ENCODE results near the gene PACRG.

DNA sequence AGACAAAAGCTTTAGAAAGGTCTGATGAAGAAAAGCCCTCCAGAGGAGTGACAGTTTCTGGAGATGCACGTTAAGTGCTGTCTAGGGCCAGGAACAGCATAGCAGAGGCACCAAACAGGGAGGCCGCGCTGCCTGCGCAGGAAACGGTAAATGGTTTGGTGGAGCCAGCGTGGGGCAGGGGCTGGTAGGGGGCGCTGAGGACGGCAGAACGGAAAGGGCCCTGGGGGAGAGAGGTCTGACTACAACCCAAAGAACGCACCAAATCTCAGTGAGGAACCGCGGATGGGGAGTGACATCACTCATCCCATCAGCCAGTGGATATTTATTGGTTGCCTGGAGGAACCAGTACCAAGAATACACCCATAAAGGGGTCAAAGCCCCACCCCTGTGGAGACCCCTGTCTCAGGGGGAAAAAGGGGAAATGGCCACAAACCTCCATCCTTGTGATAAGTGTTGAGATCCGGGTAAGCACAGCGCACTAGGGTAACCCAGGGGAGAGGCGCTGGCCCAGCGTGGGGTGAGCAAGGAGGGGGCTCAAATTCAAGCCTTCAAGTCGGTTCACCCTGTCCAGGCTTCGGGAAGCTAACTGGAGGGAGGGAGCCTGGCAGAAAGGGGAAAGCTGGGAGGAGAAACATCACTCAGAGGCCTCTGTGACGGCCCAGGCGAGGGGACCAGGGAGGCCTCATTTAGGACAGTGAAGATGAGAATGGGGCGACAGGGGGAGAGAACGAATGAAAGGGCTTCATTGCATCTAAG, 437.6 kb downstream of the PACRG start:
- TF ChIP-seq, protein P1, sequence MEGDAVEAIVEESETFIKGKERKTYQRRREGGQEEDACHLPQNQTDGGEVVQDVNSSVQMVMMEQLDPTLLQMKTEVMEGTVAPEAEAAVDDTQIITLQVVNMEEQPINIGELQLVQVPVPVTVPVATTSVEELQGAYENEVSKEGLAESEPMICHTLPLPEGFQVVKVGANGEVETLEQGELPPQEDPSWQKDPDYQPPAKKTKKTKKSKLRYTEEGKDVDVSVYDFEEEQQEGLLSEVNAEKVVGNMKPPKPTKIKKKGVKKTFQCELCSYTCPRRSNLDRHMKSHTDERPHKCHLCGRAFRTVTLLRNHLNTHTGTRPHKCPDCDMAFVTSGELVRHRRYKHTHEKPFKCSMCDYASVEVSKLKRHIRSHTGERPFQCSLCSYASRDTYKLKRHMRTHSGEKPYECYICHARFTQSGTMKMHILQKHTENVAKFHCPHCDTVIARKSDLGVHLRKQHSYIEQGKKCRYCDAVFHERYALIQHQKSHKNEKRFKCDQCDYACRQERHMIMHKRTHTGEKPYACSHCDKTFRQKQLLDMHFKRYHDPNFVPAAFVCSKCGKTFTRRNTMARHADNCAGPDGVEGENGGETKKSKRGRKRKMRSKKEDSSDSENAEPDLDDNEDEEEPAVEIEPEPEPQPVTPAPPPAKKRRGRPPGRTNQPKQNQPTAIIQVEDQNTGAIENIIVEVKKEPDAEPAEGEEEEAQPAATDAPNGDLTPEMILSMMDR (IDR thresholded peaks at IDR 0.05; ENCODE audit: low read depth, low read length) = no peak
- no peak for TF ChIP-seq POLR2A (IDR thresholded peaks at IDR 0.05; ENCODE audit: extremely low read depth, insufficient read length)
- TF ChIP-seq MYC (IDR thresholded peaks at IDR 0.05; ENCODE audit: low read depth, low read length) = no peak
- TF ChIP-seq, protein P2, sequence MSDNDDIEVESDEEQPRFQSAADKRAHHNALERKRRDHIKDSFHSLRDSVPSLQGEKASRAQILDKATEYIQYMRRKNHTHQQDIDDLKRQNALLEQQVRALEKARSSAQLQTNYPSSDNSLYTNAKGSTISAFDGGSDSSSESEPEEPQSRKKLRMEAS (IDR thresholded peaks at IDR 0.05; ENCODE audit: low read depth, low read length) = no peak

All from NB4 (cell line).